Measurements from ENCODE around the gene NPTX2.

GRCh38 chr7:98617960-98618418 is 904 bp downstream of the NPTX2 start:
- TF ChIP-seq POLR2A (IDR thresholded peaks at IDR 0.05), result no peak
- no peak for TF ChIP-seq CTCF (IDR thresholded peaks at IDR 0.05)
